ENCODE results near the gene ASIC1. TPM values are rescaled to one million over a fixed set of nuclear protein-coding genes. Genes with fewer than 3 reads are reported as not detected.
A peak's percentile ranks its signal among the peaks of the same experiment; 100 is the strongest.

Gene ASIC1
- total and polyA plus RNA-seq, 2 of the 13 experiments (the other 11 are each of a cell fraction or from before 2014, with no cell fraction given): 0.44 to 1.5 TPM

DNA sequence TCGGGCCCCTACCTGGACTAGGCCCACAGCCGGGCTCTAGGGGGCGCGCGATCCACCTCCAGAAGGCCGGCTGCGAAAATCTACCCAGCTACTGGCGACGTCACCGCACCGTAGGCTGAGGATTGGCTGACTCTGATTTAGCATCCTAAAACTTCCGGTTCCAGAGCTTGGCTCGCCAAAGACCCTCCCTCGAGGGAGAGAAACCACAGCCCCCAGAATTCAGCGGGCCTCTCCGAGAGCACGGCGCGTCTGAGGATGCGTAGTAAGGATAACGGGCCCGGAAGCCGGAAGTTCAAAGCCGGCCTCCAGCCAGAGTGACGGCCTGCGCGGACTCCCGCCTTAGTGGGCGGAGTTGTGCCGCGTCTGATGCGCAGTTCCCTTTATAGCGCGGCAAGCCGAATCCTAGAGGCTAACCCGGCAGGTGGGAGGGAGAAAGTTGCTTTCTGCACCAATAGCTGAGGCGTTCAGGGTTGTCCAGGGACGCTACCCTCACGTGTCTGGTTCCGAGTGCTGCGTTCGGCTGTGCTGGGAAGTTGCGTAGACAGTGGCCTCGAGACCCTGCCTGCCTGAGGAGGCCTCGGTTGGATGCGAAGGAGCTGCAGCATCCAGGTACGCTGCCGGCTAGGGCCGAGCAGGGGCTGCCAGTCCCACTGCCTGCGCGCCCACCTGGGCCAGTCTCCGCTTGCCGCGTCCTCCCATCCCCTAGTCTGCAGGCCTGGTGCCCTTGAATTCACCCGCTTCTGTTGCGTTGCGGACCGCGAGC lies 54.5 kb downstream of the ASIC1 start, which contains the start of gene COX14 (continued):
- TF ChIP-seq, protein P1, sequence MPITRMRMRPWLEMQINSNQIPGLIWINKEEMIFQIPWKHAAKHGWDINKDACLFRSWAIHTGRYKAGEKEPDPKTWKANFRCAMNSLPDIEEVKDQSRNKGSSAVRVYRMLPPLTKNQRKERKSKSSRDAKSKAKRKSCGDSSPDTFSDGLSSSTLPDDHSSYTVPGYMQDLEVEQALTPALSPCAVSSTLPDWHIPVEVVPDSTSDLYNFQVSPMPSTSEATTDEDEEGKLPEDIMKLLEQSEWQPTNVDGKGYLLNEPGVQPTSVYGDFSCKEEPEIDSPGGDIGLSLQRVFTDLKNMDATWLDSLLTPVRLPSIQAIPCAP (CRISPR knock-in tag; IDR thresholded peaks at IDR 0.05; ENCODE audit: low read depth): 0 out of 2 replicates have a peak, but pooled peaks have one; percentile 68
- TF ChIP-seq ZNF768 (CRISPR knock-in tag; IDR thresholded peaks at IDR 0.05) (peak; percentile 55; the same call in 1 of the 2 replicates), PCBP2 (optimal IDR thresholded peaks at IDR 0.05; ENCODE audit: low read depth, low read length, poor library complexity, severe bottlenecking) (no peak), RBFOX2 (IDR thresholded peaks at IDR 0.05; ENCODE audit: low read depth, low read length) (peak; percentile 89), MLLT10 (CRISPR knock-in tag; IDR thresholded peaks at IDR 0.05) (no peak), PAWR (CRISPR knock-in tag; IDR thresholded peaks at IDR 0.05; ENCODE audit: borderline replicate concordance) (no peak), NFATC3 (CRISPR knock-in tag; IDR thresholded peaks at IDR 0.05) (0 out of 2 replicates have a peak, but pooled peaks have one; percentile 66), PHB2 (IDR thresholded peaks at IDR 0.05; ENCODE audit: partially characterized antibody) (no peak), NR2F1 (CRISPR knock-in tag; IDR thresholded peaks at IDR 0.05) (no peak)
- TF ChIP-seq, protein P2, sequence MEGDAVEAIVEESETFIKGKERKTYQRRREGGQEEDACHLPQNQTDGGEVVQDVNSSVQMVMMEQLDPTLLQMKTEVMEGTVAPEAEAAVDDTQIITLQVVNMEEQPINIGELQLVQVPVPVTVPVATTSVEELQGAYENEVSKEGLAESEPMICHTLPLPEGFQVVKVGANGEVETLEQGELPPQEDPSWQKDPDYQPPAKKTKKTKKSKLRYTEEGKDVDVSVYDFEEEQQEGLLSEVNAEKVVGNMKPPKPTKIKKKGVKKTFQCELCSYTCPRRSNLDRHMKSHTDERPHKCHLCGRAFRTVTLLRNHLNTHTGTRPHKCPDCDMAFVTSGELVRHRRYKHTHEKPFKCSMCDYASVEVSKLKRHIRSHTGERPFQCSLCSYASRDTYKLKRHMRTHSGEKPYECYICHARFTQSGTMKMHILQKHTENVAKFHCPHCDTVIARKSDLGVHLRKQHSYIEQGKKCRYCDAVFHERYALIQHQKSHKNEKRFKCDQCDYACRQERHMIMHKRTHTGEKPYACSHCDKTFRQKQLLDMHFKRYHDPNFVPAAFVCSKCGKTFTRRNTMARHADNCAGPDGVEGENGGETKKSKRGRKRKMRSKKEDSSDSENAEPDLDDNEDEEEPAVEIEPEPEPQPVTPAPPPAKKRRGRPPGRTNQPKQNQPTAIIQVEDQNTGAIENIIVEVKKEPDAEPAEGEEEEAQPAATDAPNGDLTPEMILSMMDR (CRISPR knock-in tag; IDR thresholded peaks at IDR 0.05): peak; percentile 97
- TF ChIP-seq, protein P3, sequence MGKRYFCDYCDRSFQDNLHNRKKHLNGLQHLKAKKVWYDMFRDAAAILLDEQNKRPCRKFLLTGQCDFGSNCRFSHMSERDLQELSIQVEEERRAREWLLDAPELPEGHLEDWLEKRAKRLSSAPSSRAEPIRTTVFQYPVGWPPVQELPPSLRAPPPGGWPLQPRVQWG (CRISPR knock-in tag; IDR thresholded peaks at IDR 0.05; ENCODE audit: borderline replicate concordance, low read depth): no peak
- TF ChIP-seq, protein P4, sequence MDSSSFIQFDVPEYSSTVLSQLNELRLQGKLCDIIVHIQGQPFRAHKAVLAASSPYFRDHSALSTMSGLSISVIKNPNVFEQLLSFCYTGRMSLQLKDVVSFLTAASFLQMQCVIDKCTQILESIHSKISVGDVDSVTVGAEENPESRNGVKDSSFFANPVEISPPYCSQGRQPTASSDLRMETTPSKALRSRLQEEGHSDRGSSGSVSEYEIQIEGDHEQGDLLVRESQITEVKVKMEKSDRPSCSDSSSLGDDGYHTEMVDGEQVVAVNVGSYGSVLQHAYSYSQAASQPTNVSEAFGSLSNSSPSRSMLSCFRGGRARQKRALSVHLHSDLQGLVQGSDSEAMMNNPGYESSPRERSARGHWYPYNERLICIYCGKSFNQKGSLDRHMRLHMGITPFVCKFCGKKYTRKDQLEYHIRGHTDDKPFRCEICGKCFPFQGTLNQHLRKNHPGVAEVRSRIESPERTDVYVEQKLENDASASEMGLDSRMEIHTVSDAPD (CRISPR knock-in tag; IDR thresholded peaks at IDR 0.05): peak; percentile 65; the same call in 1 of the 2 replicates
- TF ChIP-seq, protein P5, sequence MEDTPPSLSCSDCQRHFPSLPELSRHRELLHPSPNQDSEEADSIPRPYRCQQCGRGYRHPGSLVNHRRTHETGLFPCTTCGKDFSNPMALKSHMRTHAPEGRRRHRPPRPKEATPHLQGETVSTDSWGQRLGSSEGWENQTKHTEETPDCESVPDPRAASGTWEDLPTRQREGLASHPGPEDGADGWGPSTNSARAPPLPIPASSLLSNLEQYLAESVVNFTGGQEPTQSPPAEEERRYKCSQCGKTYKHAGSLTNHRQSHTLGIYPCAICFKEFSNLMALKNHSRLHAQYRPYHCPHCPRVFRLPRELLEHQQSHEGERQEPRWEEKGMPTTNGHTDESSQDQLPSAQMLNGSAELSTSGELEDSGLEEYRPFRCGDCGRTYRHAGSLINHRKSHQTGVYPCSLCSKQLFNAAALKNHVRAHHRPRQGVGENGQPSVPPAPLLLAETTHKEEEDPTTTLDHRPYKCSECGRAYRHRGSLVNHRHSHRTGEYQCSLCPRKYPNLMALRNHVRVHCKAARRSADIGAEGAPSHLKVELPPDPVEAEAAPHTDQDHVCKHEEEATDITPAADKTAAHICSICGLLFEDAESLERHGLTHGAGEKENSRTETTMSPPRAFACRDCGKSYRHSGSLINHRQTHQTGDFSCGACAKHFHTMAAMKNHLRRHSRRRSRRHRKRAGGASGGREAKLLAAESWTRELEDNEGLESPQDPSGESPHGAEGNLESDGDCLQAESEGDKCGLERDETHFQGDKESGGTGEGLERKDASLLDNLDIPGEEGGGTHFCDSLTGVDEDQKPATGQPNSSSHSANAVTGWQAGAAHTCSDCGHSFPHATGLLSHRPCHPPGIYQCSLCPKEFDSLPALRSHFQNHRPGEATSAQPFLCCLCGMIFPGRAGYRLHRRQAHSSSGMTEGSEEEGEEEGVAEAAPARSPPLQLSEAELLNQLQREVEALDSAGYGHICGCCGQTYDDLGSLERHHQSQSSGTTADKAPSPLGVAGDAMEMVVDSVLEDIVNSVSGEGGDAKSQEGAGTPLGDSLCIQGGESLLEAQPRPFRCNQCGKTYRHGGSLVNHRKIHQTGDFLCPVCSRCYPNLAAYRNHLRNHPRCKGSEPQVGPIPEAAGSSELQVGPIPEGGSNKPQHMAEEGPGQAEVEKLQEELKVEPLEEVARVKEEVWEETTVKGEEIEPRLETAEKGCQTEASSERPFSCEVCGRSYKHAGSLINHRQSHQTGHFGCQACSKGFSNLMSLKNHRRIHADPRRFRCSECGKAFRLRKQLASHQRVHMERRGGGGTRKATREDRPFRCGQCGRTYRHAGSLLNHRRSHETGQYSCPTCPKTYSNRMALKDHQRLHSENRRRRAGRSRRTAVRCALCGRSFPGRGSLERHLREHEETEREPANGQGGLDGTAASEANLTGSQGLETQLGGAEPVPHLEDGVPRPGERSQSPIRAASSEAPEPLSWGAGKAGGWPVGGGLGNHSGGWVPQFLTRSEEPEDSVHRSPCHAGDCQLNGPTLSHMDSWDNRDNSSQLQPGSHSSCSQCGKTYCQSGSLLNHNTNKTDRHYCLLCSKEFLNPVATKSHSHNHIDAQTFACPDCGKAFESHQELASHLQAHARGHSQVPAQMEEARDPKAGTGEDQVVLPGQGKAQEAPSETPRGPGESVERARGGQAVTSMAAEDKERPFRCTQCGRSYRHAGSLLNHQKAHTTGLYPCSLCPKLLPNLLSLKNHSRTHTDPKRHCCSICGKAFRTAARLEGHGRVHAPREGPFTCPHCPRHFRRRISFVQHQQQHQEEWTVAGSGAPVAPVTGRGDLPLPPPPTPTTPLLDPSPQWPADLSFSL (CRISPR knock-in tag; IDR thresholded peaks at IDR 0.05): peak; percentile 70; the same call in 1 of the 2 replicates

Data from HepG2 (cell line).